GM12878 (cell line): ENCODE results near the gene NOP9.

Source experiments
- MEF2B ChIP-seq: fragments of 450-650 bp; IDR thresholded peaks from 2 replicates; pipeline ENCODE4 v1.6.1; 2018; ENCODE audit warnings: mild to moderate bottlenecking, moderate library complexity; ENCODE audit not compliant: partially characterized antibody, poor library complexity, severe bottlenecking
- NRF1 ChIP-seq: conservative IDR thresholded peaks from 2 replicates; pipeline ENCODE4 v1.6.1; 2011; ENCODE audit warnings: mild to moderate bottlenecking, low read depth, low read length, improper control_type of control experiment
- SIN3A ChIP-seq: IDR thresholded peaks from 2 replicates; pipeline ENCODE4 v1.6.1; 2012; ENCODE audit warnings: low read depth, low read length, improper control_type of control experiment
- ZSCAN29 ChIP-seq: fragments of 450-650 bp; IDR thresholded peaks from 2 replicates; pipeline ENCODE4 v1.6.1; 2017; ENCODE audit warnings: mild to moderate bottlenecking, moderate library complexity

GRCh38 chr14:24325041-24325530 lies 25.4 kb downstream of the NOP9 start:
- TF ChIP-seq SIN3A = no peak
- TF ChIP-seq MEF2B = no peak
- no peak for TF ChIP-seq NRF1
- TF ChIP-seq ZSCAN29 = no peak
